HL-60/S4 treated with retinoic acid at 250 ng/mL for 4 days and 3 days (cell line): Measurements from ENCODE around the gene ADM5.

Source experiments
- in situ Hi-C: fragments of 300-500 bp; cut with MboI; formaldehyde crosslinking; loops from 2 replicates; pipeline ENCODE4 v1.7.0; 2022; ENCODE audit warnings: low sequenced_read_pairs

The ADM5 gene

DNA sequence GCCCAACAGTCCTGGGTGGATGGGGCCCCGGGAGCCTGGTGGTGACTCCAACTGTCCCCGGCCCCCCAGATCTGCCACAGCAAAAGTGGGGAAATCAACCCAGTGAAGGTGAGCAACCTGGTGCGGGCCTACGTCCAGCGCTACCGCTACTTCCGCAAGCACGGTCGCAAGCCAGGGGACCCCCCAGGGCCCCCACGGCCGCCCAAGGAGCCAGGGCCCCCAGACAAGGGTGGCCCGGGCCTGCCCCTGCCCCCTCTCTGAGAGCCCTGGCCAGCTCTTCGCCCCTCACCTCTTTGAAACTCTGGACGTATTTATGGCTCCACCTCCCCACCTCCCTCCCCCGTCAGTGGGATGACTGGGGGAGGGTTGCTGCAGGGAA, 31.3 kb upstream of the ADM5 start:
- in situ Hi-C loops: no loop called here

GRCh38 chr19:49658566-49659442, 30.6 kb upstream of the ADM5 start:
- in situ Hi-C loops: no loop called here

DNA sequence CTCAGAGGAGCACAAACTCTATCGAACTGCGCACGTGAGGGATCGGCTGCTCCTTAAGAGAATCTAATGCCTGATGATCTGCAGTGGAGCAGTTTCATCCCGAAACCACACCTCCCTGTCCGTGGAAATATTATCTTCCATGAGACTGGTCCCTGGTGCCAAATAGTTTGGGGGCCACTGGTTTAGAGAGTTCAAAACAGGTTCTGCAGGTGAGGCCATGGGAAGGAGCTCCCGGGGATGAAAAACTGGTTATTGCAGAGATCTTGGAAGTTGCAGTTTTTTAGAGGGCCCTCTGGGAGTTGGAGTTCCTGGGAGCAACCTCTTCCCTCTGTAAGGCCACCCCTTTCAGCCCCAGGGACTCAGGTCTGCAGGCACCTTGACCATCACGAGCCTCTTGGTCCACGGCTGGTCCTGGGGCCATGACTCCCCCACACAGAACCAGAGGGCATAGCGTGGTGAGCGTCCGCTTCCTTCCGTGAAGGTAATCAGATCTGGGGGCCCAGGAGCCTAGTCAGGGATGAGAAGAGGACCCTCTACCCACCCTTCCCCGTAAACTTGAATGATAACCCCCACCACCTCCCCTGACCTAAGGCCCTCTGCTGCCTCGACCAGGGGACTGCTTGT, 28.9 kb upstream of the ADM5 start:
- in situ Hi-C loops: no loop called here

GRCh38 chr19:49662011-49662410, 27.4 kb upstream of the ADM5 start:
- in situ Hi-C loops: no loop called here

- in situ Hi-C loops: no loop called here
Observed at GRCh38 chr19:49663224-49663623, 26.2 kb upstream of the ADM5 start.

DNA sequence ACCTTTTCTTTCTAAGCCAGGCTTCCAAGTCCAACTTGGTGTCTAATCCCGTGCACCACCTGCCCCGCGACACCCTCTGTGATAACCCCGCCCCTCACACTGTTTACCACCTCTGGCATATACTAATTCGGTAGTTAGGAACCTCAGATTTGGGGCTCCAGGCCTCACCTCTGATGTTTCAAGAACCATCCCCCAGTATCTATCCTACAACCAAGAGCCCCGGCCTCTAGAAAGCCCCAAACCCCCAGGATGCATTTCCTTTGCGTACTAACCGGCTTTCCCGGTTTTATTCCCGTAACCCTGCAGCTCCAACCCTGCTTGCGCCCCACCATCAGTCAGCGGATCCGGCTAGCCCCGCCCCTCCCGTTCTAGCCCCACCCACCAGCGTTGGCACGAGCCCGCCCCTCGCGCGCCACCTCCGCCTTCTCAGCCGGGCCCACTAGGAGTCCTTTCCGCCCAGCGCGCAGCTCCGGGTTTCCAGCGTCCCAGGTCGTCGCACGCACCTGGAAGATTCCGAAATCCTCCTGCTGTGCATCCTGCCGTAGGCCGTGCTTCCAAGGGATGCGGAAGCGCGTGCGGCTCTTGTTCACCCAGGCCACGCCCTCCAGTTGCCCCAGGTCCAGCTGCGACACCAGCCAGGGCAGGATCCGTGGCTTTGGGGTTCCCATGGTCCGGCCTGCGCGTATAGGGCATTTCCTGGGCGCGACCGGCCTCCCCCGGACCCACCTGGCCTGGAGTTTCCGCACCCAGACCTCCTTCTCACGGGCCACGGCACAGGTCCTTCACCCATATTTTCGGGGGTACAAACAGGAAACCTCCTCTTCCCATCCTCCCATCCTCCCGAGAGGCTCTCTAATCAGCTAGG, 25.0 kb upstream of the ADM5 start:
- in situ Hi-C loops: no loop called here

DNA sequence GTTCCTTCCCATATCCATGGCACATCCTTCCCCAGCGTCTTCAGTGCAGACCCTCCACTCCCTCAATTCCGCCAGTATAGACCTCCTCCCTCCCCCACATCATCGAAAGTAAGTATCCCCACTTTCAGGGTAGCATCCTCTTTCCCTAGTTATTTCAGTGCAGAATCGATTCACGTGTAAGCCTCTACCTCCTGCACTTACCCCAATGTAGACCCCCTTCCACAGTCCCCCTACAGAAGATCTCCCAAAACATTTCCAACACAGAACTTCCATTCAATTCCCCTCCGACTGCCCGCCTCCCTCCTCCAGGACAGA, 24.4 kb upstream of the ADM5 start:
- in situ Hi-C loops: no loop called here

GRCh38 chr19:49665351-49666119, 23.9 kb upstream of the ADM5 start, which contains the start of the genes BCL2L12 and IRF3:
Gene BCL2L12, plus strand, starts transcription at chr19:49665933. Its CDS starts 760 bp downstream, at chr19:49666693.
Gene IRF3, minus strand, starts transcription at chr19:49665857. Its CDS starts 1,019 bp downstream, at chr19:49664838.
- in situ Hi-C loops: no loop called here

DNA sequence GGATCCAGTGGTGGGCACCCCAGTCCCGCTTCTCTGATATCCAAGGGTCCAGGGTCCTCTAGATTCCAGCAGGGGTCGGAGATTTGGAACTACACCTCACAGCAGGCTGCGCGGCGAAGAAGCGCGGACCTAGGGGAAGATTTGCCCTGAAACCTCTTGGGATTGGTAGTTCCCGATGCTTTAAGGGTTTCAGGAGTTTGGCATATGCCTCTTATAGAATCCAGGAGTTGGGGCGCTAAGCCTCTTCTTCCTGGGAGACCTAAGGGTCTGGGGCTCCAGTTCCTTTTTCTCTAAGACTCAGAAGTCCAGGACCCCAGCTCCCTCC, 23.3 kb upstream of the ADM5 start:
- in situ Hi-C loops: no loop called here

GRCh38 chr19:49667473-49667872, 21.9 kb upstream of the ADM5 start:
- in situ Hi-C loops: no loop called here

DNA sequence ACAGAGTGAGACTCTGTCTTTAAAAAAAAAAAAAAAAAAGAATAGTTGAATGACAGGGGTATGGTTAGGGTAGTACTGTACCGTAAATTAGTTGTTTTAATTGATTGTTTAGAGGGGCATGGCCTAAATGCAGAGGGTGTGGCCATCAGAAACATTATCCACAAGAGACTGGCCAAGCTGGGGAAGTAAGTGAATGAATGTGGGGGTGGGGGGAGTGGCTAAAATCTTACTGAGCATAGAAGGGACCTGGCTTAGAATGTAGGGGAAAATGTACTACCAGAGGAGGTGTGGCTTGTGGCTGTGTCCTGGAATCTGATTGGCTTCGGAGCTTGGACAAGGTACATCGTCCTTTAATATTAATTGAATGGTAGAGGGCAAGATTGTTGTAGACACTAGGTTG, 19.9 kb upstream of the ADM5 start:
- in situ Hi-C loops: no loop called here

DNA sequence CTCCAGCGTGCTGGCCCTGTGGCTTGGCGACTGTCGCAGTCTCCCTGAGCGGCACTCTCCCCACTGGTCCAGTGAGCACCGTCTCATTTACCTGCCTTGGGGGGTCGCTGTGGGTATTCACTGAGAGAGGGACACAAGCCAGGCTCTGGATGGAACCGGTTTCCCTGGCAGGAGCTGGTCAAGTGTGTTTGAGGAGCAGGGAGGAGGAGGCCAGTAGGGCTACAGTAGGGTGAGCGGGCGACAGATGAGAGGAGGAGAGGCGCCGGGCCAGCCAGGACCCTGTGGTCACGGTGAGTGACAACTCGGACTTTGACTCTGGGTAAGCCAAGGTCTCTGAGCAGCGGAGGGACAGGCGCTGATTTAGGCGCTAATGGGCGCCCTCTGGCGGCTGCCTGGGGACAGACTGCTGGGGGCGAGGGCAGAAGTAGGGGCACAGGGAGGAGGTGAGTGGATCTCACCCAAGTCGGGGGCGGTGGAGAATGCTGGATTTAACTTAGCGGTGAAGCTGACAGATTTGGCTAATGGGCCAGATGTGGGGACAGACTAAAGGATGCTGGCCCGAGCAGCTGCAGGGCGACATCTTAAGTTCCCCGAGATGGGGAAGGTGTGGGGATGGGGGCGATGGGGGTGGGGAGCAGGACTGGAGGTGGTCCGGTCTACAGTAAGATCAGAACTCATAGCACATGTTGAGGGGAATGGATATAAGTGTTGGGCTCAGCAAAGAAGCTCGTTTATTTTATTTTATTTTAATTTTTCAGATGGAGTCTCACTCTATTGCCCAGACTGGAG, 17.1 kb upstream of the ADM5 start:
- in situ Hi-C loops: no loop called here

- in situ Hi-C loops: no loop called here
Observed at GRCh38 chr19:49676136-49676783, 13.1 kb upstream of the ADM5 start.

DNA sequence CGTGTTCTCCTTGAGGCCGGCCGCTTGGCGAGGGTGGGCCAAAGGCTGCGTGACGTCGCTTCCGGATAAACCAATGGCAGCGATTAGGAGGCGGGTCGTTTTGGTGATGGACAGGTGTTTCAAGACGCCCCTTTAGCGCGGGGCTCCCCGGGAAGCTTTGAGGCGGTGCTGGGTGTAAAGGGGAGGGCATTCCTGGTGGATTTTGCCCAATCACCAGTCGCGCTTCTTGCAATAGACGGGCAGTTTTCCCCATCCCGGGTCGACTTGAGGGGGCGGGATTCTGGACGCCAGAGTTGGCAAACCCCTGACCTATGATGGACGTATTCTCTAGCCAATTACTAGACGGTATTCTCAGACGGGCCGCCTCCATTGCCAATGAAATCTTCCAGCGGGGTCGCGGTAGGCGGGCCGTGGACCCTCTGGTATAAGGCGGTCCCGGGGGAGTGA, 12.6 kb upstream of the ADM5 start:
- in situ Hi-C loops: no loop called here

DNA sequence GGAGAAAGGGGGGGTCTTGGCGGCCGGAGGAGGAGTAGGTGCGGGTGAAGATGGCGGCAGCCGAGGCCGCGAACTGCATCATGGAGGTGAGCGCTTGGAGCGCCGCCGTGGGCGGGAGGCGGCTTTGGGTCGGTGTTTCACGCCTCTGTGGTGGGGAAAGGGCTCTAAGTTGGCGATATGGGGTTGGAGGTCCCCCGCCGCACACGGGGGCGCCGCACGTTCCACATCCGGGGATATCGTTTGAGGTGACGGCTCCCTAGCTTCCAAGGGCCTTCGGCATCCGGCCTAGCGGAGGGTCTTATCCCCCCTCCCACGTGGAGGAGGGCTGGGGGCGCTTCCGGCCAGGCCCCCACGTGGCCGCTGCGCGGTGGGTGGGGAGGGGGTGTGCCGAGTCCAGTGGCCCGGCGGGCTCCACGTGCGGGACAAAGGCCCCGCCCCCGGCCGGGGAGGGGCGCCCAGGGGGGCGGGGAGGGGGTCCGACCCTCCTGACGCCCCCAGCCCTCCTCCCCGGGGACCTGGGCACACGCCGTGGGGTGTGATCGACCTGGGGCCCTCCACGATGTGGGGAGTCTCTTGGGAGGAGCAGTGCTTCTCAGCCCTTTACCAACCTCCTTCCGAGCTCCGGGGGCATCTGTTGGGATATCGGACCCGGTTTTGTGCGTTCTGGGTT, 12.0 kb upstream of the ADM5 start, which contains the start of gene PRMT1:
Gene PRMT1 (plus strand): TSS at position 41 of the 670 bp plus-strand sequence. CDS start 10 bp downstream, at position 51.
- in situ Hi-C loops: no loop called here

DNA sequence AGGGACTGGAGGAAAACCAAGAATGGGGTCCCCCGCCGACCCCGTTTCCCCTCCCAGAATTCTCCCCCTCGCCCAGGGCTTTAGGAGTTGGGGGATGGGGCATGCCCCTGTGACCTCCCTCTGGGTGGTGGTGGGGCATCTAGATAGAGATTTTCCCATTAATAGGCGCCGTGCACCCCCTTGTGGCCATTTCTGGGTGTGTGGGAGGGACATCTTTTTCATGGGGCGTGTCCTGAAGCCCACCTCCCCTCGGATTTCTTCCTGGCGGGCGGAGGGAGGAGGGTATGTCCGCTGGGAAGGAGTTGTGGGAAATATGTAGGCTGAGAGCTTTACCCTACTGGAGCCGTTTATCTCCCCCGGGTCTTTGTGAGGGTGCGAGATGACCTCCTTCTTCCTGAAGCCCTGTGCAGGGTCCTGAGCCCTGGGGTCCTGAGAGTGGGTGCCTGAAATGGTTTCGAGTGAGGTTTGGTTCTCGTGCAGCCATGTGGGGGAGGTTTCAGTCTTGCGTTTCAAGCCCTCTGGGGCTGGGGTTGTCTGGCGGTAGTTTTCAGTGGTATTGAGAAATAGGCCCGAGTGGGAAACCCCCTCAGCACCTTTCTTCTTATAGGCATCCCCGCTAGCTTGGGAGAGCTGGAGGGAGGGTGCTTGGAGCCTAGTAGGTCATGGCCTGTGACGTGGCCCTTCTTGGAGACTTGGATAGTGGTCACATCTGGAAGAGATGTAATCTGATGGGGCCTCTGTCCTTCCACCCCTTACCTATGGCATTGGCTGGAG, 11.3 kb upstream of the ADM5 start:
- in situ Hi-C loops: no loop called here

GRCh38 chr19:49678985-49679770, 10.2 kb upstream of the ADM5 start:
- in situ Hi-C loops: no loop called here
